Measurements from ENCODE around the gene ACY1. TPM values are rescaled to one million over a fixed set of nuclear protein-coding genes. Genes with fewer than 3 reads are reported as not detected.
A peak's percentile ranks its signal among the peaks of the same experiment; 100 is the strongest.

The ACY1 gene
- total RNA-seq, 2 donors from 2014 or later, result 31.1 to 40.2 TPM

DNA sequence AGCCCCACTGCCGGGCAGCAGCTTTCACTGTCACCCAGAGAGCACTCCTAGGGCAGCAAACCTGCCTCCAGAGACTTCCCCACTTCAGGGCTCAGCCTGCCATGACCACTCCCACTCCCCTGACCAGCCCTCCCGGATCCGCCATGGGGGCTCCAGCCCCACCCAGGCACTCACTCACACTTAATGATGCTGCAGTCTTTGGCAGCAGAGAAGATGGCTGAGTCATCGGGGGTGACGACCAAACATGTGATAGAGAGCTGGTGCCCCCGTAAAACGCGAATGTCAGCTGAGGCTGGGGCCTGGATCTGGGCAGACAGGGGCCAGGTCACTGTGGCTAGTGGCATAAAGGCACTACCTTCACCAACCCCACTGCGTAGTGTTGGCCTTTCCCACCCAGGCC is 46.3 kb upstream of the ACY1 start:
- no peak for DNase-seq
- H3K27me3 ChIP-seq, result no peaks in the 10 kb centered on the region
- H3K4me1 ChIP-seq, result peaks cover 18% of the 10 kb centered on the region
- TF ChIP-seq POLR2A (IDR thresholded peaks at IDR 0.05), result no peak
- TF ChIP-seq, protein P1, sequence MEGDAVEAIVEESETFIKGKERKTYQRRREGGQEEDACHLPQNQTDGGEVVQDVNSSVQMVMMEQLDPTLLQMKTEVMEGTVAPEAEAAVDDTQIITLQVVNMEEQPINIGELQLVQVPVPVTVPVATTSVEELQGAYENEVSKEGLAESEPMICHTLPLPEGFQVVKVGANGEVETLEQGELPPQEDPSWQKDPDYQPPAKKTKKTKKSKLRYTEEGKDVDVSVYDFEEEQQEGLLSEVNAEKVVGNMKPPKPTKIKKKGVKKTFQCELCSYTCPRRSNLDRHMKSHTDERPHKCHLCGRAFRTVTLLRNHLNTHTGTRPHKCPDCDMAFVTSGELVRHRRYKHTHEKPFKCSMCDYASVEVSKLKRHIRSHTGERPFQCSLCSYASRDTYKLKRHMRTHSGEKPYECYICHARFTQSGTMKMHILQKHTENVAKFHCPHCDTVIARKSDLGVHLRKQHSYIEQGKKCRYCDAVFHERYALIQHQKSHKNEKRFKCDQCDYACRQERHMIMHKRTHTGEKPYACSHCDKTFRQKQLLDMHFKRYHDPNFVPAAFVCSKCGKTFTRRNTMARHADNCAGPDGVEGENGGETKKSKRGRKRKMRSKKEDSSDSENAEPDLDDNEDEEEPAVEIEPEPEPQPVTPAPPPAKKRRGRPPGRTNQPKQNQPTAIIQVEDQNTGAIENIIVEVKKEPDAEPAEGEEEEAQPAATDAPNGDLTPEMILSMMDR (IDR thresholded peaks at IDR 0.05), result no peak
- intact Hi-C loops (cut with DNase I), result no loop called here
- 89 to 90% methylated on average over 7 to 9 of the region's 9 CpGs for WGBS, 2 donors
- H3K27ac ChIP-seq, result no peak overlapping the region
- H3K4me3 ChIP-seq, result no peak overlapping the region
- H3K9me3 ChIP-seq, result no peaks in the 10 kb centered on the region
- ATAC-seq, result no peak
- peaks cover 9 to 24% of the 10 kb centered on the region in 2 donors for H3K36me3 ChIP-seq (replicated peaks in 1 of 2; ENCODE audit: insufficient read depth in 1 of 2, low read depth in 2 of 2)

DNA sequence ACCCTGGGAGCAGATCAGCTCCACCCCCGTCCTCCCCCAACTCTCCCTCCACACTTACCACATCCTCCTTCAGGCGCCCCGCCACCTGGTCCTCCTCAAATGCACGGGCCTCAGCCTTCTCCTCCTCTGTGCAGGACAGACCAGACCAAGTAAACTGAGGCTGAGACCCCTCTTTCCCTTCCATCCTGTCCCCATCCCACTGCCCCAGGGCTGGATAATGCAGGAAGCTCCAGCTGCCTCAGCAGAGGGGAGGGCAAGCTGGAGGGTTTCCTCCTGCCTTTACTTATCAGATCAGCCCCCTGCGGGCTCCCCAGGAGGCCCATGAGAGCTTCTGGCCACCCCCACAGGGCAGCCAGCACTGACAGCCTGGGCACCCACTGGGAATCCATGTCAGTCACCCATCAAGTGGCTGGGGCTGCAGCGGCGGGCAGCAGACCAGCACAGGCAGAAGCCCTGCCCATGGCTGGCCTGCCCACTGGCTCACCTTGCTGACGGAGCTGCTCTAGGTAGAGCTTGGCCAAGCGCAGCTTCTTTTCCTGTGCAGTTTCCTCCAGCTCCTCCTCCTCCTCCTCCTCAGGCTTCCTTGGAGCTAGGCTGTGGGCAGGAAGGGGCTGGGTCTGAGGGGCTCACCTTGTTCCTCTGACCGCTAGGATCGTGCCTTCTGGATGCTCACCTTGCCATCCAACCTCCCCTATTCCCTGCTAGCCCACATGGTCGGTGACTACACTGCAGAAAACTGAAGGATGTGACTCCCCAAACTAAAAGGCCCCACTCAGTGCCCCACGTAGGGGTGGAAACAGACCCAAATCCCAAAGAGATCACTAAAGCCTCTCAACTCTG is 45.5 kb upstream of the ACY1 start:
- Histone ChIP-seq H3K27ac (no peak overlapping the region), H3K4me1 (peaks cover 25% of the 10 kb centered on the region), H3K36me3 (replicated peaks in 1 of 2; ENCODE audit: insufficient read depth in 1 of 2, low read depth in 2 of 2) (peaks cover 9 to 24% of the 10 kb centered on the region in 2 donors), H3K27me3 (no peaks in the 10 kb centered on the region), H3K9me3 (no peaks in the 10 kb centered on the region), H3K4me3 (no peak overlapping the region)
- 82 to 92% methylated on average over 9 to 13 of the region's 13 CpGs for WGBS, 2 donors
- ATAC-seq, result no peak
- intact Hi-C loops (cut with DNase I), result no loop called here
- TF ChIP-seq, protein P1 (IDR thresholded peaks at IDR 0.05), result no peak
- no peak for TF ChIP-seq POLR2A (IDR thresholded peaks at IDR 0.05)
- DNase-seq, result no peak

DNA sequence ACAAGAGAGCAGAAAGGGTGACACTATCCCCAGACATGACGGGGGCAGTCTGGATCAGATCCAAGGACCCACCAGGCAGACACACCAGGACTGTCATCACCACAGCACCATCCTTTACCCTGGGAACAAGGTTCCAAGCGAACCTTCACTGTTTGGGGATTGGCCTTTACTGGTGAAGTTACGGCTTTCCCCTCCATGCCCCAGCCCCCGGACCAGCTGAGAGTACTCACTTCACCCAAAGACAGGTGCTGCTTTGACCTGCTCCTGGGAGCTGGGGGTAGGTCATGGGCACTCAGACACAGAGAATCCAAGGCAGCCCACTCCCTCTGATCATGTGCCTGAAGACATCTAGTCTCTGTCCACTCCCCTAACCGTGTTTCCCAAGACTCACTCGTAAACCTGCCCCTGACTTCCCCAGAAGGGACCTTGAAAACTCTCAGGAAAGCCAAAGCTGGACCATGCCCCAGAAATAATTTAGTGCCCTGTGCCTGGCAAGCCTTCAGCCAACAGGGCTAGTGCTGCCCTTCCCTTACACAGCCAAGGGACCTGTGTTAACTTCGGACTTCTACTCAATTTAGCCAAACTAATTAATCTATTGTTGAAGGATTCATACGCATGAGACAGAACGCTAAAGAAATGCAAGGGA is 44.4 kb upstream of the ACY1 start:
- peaks cover 30% of the 10 kb centered on the region for H3K4me1 ChIP-seq
- ATAC-seq (no peak), DNase-seq (no peak)
- no peaks in the 10 kb centered on the region for H3K27me3 ChIP-seq
- intact Hi-C loops (cut with DNase I), result no loop called here
- H3K27ac ChIP-seq, result no peak overlapping the region
- H3K36me3 ChIP-seq (replicated peaks in 1 of 2; ENCODE audit: insufficient read depth in 1 of 2, low read depth in 2 of 2), result peaks cover 9 to 22% of the 10 kb centered on the region in 2 donors
- no peak for TF ChIP-seq POLR2A (IDR thresholded peaks at IDR 0.05)
- TF ChIP-seq, protein P1 (IDR thresholded peaks at IDR 0.05), result no peak
- no peaks in the 10 kb centered on the region for H3K9me3 ChIP-seq
- 84 to 88% methylated on average over 9 of the region's 9 CpGs for WGBS, 2 donors
- H3K4me3 ChIP-seq, result no peak overlapping the region

DNA sequence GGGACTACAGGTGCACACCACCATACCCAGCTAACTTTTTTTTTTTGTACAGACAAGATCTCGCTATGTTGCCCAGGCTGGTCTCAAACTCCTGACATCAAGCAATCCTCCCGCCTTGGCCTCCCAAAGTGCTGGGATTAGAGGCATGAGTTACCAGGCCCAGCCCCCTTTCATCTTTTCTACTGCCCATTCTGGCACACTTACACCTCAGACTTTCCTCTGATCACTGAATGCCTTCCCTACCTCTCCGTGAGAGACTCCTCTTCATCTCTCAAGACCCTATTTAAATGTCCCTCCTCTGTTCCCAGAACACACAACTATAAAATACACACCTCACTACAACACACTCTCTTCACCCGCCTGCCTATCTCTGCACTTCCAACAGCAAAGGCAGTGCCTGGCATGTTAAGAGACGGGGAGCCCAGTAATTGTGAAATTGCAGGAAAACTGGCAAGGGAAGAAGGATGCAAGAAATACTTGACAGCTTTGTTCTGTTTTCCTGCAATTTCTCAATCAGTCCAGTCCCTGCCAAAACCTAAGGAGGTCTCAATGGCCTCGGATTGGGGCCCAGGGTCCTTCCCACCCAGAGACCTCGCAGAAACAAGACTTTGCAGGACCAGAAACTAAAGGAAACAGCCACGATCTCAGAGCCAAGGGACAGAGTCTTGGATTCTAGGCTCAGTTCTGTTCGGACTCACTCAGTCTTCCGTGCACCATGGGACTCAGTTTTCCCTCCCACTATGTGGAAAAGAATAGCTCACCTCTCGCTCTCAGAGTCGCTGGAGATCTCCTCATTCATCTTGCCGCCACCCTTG is 42.5 kb upstream of the ACY1 start:
- Histone ChIP-seq H3K36me3 (replicated peaks in 1 of 2; ENCODE audit: insufficient read depth in 1 of 2, low read depth in 2 of 2) (peaks cover 5 to 7% of the 10 kb centered on the region in 2 donors), H3K27ac (no peak overlapping the region), H3K4me3 (peak overlapping the region; percentile 30 to 53), H3K9me3 (no peaks in the 10 kb centered on the region), H3K27me3 (no peaks in the 10 kb centered on the region), H3K4me1 (peaks cover 30% of the 10 kb centered on the region)
- ATAC-seq (no peak), DNase-seq (peak in 1 of 4 donors; percentile 10)
- 35 to 38% methylated on average over 12 to 13 of the region's 13 CpGs for WGBS, 2 donors
- no peak for TF ChIP-seq POLR2A (IDR thresholded peaks at IDR 0.05)
- TF ChIP-seq, protein P1 (IDR thresholded peaks at IDR 0.05), result no peak
- intact Hi-C loops (cut with DNase I), result loop anchor here (10.0 kb wide), 1 partner anchor 54 kb away; the partner anchor contains the start of gene RPL29

All from body of pancreas (tissue), 4 donors.